A549 (cell line): ENCODE results near the gene CACNA1C.

Experiments used
- EHF ChIP-seq: fragments of 250-450 bp; sonication (Bioruptor Pico); IDR thresholded peaks from 2 replicates; pipeline ENCODE4 v1.5.0; 2020; ENCODE audit warnings: mild to moderate bottlenecking
- FOSB ChIP-seq: fragments of 250-450 bp; sonication (Bioruptor Pico); IDR thresholded peaks from 2 replicates; pipeline ENCODE4 v1.5.0; 2020; ENCODE audit warnings: mild to moderate bottlenecking, moderate library complexity
- FOSL2 ChIP-seq, 2 experiments: fragments of 450-650 bp in 1 of 2; fragments of >200 bp in 1 of 2; sonication (Bioruptor Twin) in 1 of 2; formaldehyde crosslinking; IDR thresholded peaks; 2 replicates each; pipeline versions ENCODE4 v1.5.0 to v1.6.1; 2016 to 2020; ENCODE audit warnings: mild to moderate bottlenecking in 1 of 2, moderate library complexity in 1 of 2
- POLR2A ChIP-seq: IDR thresholded peaks from 2 replicates; pipeline ENCODE4 v1.6.1; 2012; ENCODE audit warnings: mild to moderate bottlenecking, low read length
- TF ChIP-seq, protein P1 (sequence below): fragments of >200 bp; sonication (Bioruptor Twin); formaldehyde crosslinking; IDR thresholded peaks from 3 replicates; pipeline ENCODE4 v1.5.1; 2016
- TF ChIP-seq, protein P2 (sequence below): IDR thresholded peaks from 2 replicates; pipeline ENCODE4 v1.6.1; 2012

DNA sequence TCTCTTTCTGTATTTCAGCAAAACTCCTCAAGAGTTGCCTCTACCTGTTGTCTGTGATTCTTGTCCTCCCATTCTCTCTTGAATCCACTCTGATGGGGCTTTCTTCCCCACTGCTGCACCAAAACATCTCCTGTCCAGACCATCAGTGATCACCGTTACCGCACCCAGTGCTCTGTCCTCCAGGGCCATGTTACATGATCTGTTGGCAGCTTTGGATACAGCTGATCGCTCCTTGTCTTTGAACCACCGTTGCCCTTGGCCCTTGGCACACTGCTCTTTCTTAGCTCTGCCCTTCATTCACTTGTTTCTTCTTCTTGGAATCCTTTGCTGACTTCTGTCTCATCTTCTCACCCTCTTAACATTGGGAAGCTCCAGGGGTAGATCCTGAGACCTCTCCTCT lies 408.3 kb downstream of the CACNA1C start:
- TF ChIP-seq, protein P1, sequence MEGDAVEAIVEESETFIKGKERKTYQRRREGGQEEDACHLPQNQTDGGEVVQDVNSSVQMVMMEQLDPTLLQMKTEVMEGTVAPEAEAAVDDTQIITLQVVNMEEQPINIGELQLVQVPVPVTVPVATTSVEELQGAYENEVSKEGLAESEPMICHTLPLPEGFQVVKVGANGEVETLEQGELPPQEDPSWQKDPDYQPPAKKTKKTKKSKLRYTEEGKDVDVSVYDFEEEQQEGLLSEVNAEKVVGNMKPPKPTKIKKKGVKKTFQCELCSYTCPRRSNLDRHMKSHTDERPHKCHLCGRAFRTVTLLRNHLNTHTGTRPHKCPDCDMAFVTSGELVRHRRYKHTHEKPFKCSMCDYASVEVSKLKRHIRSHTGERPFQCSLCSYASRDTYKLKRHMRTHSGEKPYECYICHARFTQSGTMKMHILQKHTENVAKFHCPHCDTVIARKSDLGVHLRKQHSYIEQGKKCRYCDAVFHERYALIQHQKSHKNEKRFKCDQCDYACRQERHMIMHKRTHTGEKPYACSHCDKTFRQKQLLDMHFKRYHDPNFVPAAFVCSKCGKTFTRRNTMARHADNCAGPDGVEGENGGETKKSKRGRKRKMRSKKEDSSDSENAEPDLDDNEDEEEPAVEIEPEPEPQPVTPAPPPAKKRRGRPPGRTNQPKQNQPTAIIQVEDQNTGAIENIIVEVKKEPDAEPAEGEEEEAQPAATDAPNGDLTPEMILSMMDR, result no peak
- TF ChIP-seq EHF, result no peak
- no peak for TF ChIP-seq FOSB (CRISPR knock-in tag)
- no peak for TF ChIP-seq POLR2A
- TF ChIP-seq, protein P2, sequence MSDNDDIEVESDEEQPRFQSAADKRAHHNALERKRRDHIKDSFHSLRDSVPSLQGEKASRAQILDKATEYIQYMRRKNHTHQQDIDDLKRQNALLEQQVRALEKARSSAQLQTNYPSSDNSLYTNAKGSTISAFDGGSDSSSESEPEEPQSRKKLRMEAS, result no peak
- TF ChIP-seq FOSL2 (IDR thresholded peaks at IDR 0.05), result no peak
- TF ChIP-seq FOSL2 (CRISPR knock-in tag; IDR thresholded peaks at IDR 0.05), result no peak
